ENCODE measurements around the gene DNAJC21. TPM values are rescaled to one million over a fixed set of nuclear protein-coding genes. Genes with fewer than 3 reads are reported as not detected.

The DNAJC21 gene
- total RNA-seq, 1 donor = 12.1 TPM

- DNase-seq (ENCODE audit: low read depth in 2 of 3, low spot score in 2 of 3) = no peak
Measured at GRCh38 chr5:34976347-34976746, 47.0 kb downstream of the DNAJC21 start.

- no peak for DNase-seq (ENCODE audit: low read depth in 2 of 3, low spot score in 2 of 3)
Measured at GRCh38 chr5:34977934-34978613, 48.7 kb downstream of the DNAJC21 start.

- DNase-seq (ENCODE audit: low read depth in 2 of 3, low spot score in 2 of 3) = no peak
Measured at GRCh38 chr5:34978681-34979080, 49.3 kb downstream of the DNAJC21 start.

- DNase-seq (ENCODE audit: low read depth in 2 of 3, low spot score in 2 of 3) = no peak
Measured at GRCh38 chr5:34982823-34983222, 53.5 kb downstream of the DNAJC21 start.

- DNase-seq (ENCODE audit: low read depth in 2 of 3, low spot score in 2 of 3) = no peak
Measured at GRCh38 chr5:34986965-34987364, 57.6 kb downstream of the DNAJC21 start.

GRCh38 chr5:34991486-34992238 is 62.3 kb downstream of the DNAJC21 start:
- no peak for DNase-seq (ENCODE audit: low read depth in 2 of 3, low spot score in 2 of 3)

GRCh38 chr5:34993951-34994350 is 64.6 kb downstream of the DNAJC21 start:
- DNase-seq (ENCODE audit: low read depth in 2 of 3, low spot score in 2 of 3) = no peak

- DNase-seq (ENCODE audit: low read depth in 2 of 3, low spot score in 2 of 3) = no peak
Measured at GRCh38 chr5:34996261-34996660, 66.9 kb downstream of the DNAJC21 start.

- no peak for DNase-seq (ENCODE audit: low read depth in 2 of 3, low spot score in 2 of 3)
Measured at GRCh38 chr5:34998058-34998789, 68.9 kb downstream of the DNAJC21 start.

- DNase-seq (ENCODE audit: low read depth in 2 of 3, low spot score in 2 of 3) = no peak
Measured at GRCh38 chr5:35001842-35002241, 72.5 kb downstream of the DNAJC21 start.

GRCh38 chr5:35002459-35002858 is 73.1 kb downstream of the DNAJC21 start:
- DNase-seq (ENCODE audit: low read depth in 2 of 3, low spot score in 2 of 3) = no peak

- peak; percentile 6 to 79 (median 35) for DNase-seq (ENCODE audit: low read depth in 2 of 3, low spot score in 2 of 3)
Measured at GRCh38 chr5:35003018-35003957, 73.9 kb downstream of the DNAJC21 start.

GRCh38 chr5:35004200-35004599 is 74.8 kb downstream of the DNAJC21 start:
- DNase-seq (ENCODE audit: low read depth in 2 of 3, low spot score in 2 of 3) = no peak

- DNase-seq (ENCODE audit: low read depth in 2 of 3, low spot score in 2 of 3) = no peak
Measured at GRCh38 chr5:35004771-35005170, 75.4 kb downstream of the DNAJC21 start.

Other genes with a start within 250 kb of the DNAJC21 start
- gene TTC23L, start 90.4 kb upstream of the DNAJC21 start, total RNA-seq = under 0.01 TPM
- gene RAD1, start 14.1 kb upstream of the DNAJC21 start, total RNA-seq = 11.6 TPM
- gene BRIX1, start 13.8 kb upstream of the DNAJC21 start, total RNA-seq = 6.7 TPM
- gene AGXT2, start 118.4 kb downstream of the DNAJC21 start, total RNA-seq = not detected